ENCODE measurements around the gene SEPTIN10. TPM values are rescaled to one million over a fixed set of nuclear protein-coding genes. Genes with fewer than 3 reads are reported as not detected.

SEPTIN10 gene
- polyA plus RNA-seq, 1 donor from 2014 or later: 7.4 TPM

- Histone ChIP-seq H3K27ac (ENCODE audit: low read length) (no peak overlapping the region), H3K79me2 (replicated peaks; ENCODE audit: insufficient read depth, low read length) (no peaks in the 10 kb centered on the region)
- TF ChIP-seq CTCF (IDR thresholded peaks at IDR 0.05; ENCODE audit: poor library complexity, severe bottlenecking): no peak
- TF ChIP-seq REST (IDR thresholded peaks at IDR 0.05; ENCODE audit: borderline replicate concordance): no peak
- TF ChIP-seq RAD21 (conservative IDR thresholded peaks at IDR 0.05): no peak
- no peak for TF ChIP-seq SMC3 (conservative IDR thresholded peaks at IDR 0.05; ENCODE audit: poor library complexity)
- TF ChIP-seq EZH2 (IDR thresholded peaks at IDR 0.05; ENCODE audit: borderline replicate concordance, insufficient read depth, low read length, poor library complexity, severe bottlenecking): no peak
- no peak for TF ChIP-seq MXI1 (conservative IDR thresholded peaks at IDR 0.05; ENCODE audit: poor library complexity, severe bottlenecking)
- no peak for TF ChIP-seq EP300 (conservative IDR thresholded peaks at IDR 0.05; ENCODE audit: poor library complexity, severe bottlenecking)
- TF ChIP-seq POLR2AphosphoS5 (IDR thresholded peaks at IDR 0.05): no peak
- TF ChIP-seq TAF1 (IDR thresholded peaks at IDR 0.05; ENCODE audit: low read depth): no peak
Observed at GRCh38 chr2:109623923-109624322, 10.2 kb upstream of the SEPTIN10 start.

GRCh38 chr2:109623297-109623696 is 9.5 kb upstream of the SEPTIN10 start:
- H3K9me2 ChIP-seq (ENCODE audit: insufficient read depth, low read length): no peaks in the 10 kb centered on the region
- H3K9me3 ChIP-seq (ENCODE audit: low read length): no peaks in the 10 kb centered on the region
- H3K4me2 ChIP-seq (ENCODE audit: low read length): no peak overlapping the region
- no peak overlapping the region for H3K9ac ChIP-seq (ENCODE audit: low read length)
- H3K36me3 ChIP-seq (ENCODE audit: insufficient read depth, low read length): no peaks in the 10 kb centered on the region
- H4K20me1 ChIP-seq (ENCODE audit: insufficient read depth): no peaks in the 10 kb centered on the region
- H3F3A ChIP-seq (ENCODE audit: insufficient read depth, low read length, poor library complexity, severe bottlenecking): no peaks in the 10 kb centered on the region
- no peak overlapping the region for H3K4me3 ChIP-seq (ENCODE audit: low read length)
- no peak overlapping the region for H3K27ac ChIP-seq (ENCODE audit: low read length)
- no peak overlapping the region for H2AFZ ChIP-seq (ENCODE audit: low read depth, low read length)
- no peaks in the 10 kb centered on the region for H3K27me3 ChIP-seq (ENCODE audit: insufficient read depth, low read depth, low read length)
- H3K79me2 ChIP-seq (replicated peaks; ENCODE audit: insufficient read depth, low read length): no peaks in the 10 kb centered on the region
- TF ChIP-seq REST (IDR thresholded peaks at IDR 0.05; ENCODE audit: borderline replicate concordance) (no peak), RAD21 (conservative IDR thresholded peaks at IDR 0.05) (no peak)

More at GRCh38 chr2:109623923-109624322, 10.2 kb upstream of the SEPTIN10 start:
- Histone ChIP-seq H3K9me3 (ENCODE audit: low read length) (no peaks in the 10 kb centered on the region), H2AFZ (ENCODE audit: low read depth, low read length) (no peak overlapping the region), H3K4me2 (ENCODE audit: low read length) (no peak overlapping the region), H3K9me2 (ENCODE audit: insufficient read depth, low read length) (no peaks in the 10 kb centered on the region), H3K9ac (ENCODE audit: low read length) (no peak overlapping the region), H3K36me3 (ENCODE audit: insufficient read depth, low read length) (no peaks in the 10 kb centered on the region), H3F3A (ENCODE audit: insufficient read depth, low read length, poor library complexity, severe bottlenecking) (no peaks in the 10 kb centered on the region), H3K4me3 (ENCODE audit: low read length) (no peak overlapping the region), H3K27me3 (ENCODE audit: insufficient read depth, low read depth, low read length) (no peaks in the 10 kb centered on the region), H4K20me1 (ENCODE audit: insufficient read depth) (no peaks in the 10 kb centered on the region)
